ENCODE data around the gene SH3BP5L.

The SH3BP5L gene

DNA sequence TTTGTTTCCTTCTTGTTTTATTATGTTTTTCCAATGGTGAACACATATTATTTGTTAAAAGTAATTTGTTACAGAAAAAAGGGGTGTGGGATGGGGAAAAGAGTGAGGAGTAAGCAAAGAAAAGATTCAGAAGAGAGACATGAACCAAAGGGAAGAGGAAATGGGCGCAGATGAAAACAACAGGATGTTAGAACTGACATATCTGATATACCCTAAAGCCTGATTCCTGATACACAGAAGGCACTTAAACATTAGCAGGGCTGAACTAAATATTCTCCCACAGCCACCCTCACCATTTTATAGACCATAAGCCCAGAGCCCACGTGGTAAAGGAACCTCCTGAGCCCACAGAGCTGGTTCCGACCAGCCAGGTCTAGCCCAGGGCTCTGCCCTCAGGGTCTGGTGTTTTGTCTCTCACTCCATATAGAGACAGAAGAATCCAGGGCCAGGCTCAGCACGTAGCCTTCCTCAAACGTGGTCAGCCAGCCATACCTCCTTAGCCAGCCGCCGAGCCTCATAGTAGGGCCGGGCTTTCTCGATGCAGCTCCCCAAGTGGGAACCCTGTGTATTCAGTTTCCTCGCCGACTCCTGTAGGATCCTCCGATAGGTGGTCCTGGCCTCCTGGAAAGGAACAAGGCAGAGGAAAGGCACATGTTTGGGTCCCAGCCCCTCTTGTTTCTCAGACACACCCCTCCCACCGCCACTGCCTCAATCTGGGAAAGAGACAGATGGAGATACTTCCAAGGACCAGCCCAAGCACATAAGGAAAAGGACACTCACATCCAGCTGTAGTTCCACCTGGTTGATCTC lies 9.5 kb downstream of the SH3BP5L start:
- TF ChIP-seq, protein P1, sequence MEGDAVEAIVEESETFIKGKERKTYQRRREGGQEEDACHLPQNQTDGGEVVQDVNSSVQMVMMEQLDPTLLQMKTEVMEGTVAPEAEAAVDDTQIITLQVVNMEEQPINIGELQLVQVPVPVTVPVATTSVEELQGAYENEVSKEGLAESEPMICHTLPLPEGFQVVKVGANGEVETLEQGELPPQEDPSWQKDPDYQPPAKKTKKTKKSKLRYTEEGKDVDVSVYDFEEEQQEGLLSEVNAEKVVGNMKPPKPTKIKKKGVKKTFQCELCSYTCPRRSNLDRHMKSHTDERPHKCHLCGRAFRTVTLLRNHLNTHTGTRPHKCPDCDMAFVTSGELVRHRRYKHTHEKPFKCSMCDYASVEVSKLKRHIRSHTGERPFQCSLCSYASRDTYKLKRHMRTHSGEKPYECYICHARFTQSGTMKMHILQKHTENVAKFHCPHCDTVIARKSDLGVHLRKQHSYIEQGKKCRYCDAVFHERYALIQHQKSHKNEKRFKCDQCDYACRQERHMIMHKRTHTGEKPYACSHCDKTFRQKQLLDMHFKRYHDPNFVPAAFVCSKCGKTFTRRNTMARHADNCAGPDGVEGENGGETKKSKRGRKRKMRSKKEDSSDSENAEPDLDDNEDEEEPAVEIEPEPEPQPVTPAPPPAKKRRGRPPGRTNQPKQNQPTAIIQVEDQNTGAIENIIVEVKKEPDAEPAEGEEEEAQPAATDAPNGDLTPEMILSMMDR (IDR thresholded peaks at IDR 0.05; ENCODE audit: control insufficient read depth, extremely low read depth, insufficient read depth), result no peak
- H3K4me3 ChIP-seq (ENCODE audit: low read depth, low read length), result no peak overlapping the region
- no peak for DNase-seq (ENCODE audit: low read depth)

- DNase-seq (ENCODE audit: low read depth), result no peak
- TF ChIP-seq, protein P1 (IDR thresholded peaks at IDR 0.05; ENCODE audit: control insufficient read depth, extremely low read depth, insufficient read depth), result no peak
- H3K4me3 ChIP-seq (ENCODE audit: low read depth, low read length), result no peak overlapping the region
Measured at GRCh38 chr1:248815407-248816034, 10.2 kb downstream of the SH3BP5L start.

- no peak for DNase-seq (ENCODE audit: low read depth)
- TF ChIP-seq, protein P1 (IDR thresholded peaks at IDR 0.05; ENCODE audit: control insufficient read depth, extremely low read depth, insufficient read depth), result no peak
- no peak overlapping the region for H3K4me3 ChIP-seq (ENCODE audit: low read depth, low read length)
Measured at GRCh38 chr1:248814351-248814750, 11.4 kb downstream of the SH3BP5L start.

- DNase-seq (ENCODE audit: low read depth), result no peak
- no peak overlapping the region for H3K4me3 ChIP-seq (ENCODE audit: low read depth, low read length)
- TF ChIP-seq, protein P1 (IDR thresholded peaks at IDR 0.05; ENCODE audit: control insufficient read depth, extremely low read depth, insufficient read depth), result no peak
Measured at GRCh38 chr1:248813546-248813945, 12.2 kb downstream of the SH3BP5L start.

- TF ChIP-seq, protein P1 (IDR thresholded peaks at IDR 0.05; ENCODE audit: control insufficient read depth, extremely low read depth, insufficient read depth), result no peak
- no peak overlapping the region for H3K4me3 ChIP-seq (ENCODE audit: low read depth, low read length)
- DNase-seq (ENCODE audit: low read depth), result no peak
Measured at GRCh38 chr1:248812736-248813425, 12.8 kb downstream of the SH3BP5L start.

DNA sequence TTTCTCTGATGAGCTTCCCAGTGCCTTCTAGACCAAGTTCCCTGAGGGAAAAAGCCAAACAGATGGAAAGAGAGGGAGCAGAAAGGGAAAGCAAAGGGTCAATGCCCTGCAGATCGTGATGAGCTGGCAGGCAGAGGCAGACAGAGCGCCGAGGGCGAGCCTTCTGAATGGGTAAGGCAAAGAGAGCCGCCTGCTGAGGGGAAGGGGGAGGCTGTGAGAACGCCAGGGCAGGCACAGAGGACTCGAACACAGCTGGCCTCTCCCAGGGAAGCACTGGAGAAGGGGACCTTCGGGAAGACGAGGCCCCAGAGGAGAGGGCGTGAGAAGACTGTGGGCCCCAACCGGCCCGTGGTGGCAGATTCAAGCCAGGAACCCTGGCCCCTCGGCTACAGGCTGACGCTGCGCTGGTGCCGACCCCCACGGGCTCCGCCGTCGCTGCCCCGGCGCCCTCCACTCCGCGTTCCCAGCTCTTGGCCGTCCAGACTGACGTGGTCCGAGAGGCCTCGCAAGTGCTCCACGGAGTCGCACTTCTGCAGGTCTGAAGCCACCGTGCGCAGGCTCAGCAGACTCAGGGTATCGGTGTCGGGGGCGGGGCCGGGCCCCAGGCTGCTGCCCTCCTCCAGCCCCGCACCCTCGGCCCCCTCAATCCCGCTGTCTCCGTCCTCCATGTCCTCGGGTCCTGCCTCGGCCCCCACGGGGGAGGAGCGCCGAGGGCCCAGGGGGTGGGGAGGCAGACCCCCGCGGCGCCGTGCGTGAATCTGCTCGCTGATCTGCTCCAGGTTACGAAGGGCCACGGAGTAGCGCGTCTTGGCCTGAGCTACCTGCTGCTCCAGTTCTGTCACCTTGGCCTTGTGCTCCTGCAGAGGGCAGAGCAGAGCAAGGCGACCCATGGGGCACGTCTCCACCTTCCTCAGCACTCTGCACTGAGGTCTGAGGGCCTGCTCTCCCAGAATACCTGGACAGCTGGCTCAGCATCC lies 13.9 kb downstream of the SH3BP5L start:
- TF ChIP-seq, protein P1 (IDR thresholded peaks at IDR 0.05; ENCODE audit: control insufficient read depth, extremely low read depth, insufficient read depth), result 0 out of 2 replicates have a peak, but pooled peaks have one; percentile 16
- no peak for DNase-seq (ENCODE audit: low read depth)
- H3K4me3 ChIP-seq (ENCODE audit: low read depth, low read length), result no peak overlapping the region

All from LNCaP clone FGC (cell line).